Heart right ventricle (tissue), 16 donors: ENCODE data around the gene PURB. TPM values are rescaled to one million over a fixed set of nuclear protein-coding genes. Genes with fewer than 3 reads are reported as not detected.
"Not testable (repeated sequence)": the region's sequence is repeated elsewhere in the genome, so short reads cannot be mapped to it uniquely, and the experiment has no call there.

ENCODE experiments used
- ATAC-seq, 8 donors: fragments of 200-7000 bp; cut with Tn5 transposase; one replicate each; pipeline ENCODE4 v1.9.1; 2020; ENCODE audit warnings: mild to moderate bottlenecking in 8 of 8, moderate library complexity in 8 of 8, moderate number of reproducible peaks in 1 of 8
- DNase-seq, 2 donors: peaks; one replicate each; pipeline ENCODE4 v3.0.0-alpha.2; 2020
- H3K27ac ChIP-seq, 10 donors: fragments of 200-600 bp; sonication (generic) in 2 of 10; one replicate each; pipeline versions ENCODE4 v1.5.0 to v1.8.0; 2020 to 2022; ENCODE audit warnings: mild to moderate bottlenecking in 3 of 10
- H3K27me3 ChIP-seq, 7 donors: fragments of 200-600 bp; one replicate each; pipeline ENCODE4 v1.8.0; 2021 to 2022; ENCODE audit warnings: mild to moderate bottlenecking in 2 of 7
- H3K36me3 ChIP-seq, 9 donors: fragments of 200-600 bp; sonication (generic) in 1 of 9; one replicate each; pipeline versions ENCODE4 v1.5.0 to v1.8.0; 2020 to 2022; ENCODE audit warnings: mild to moderate bottlenecking in 2 of 9
- H3K4me1 ChIP-seq, 9 donors: fragments of 200-600 bp; sonication (generic) in 1 of 9; one replicate each; pipeline versions ENCODE4 v1.5.0 to v1.8.0; 2020 to 2022; ENCODE audit warnings: mild to moderate bottlenecking in 4 of 9
- H3K4me3 ChIP-seq, 10 donors: fragments of 200-600 bp; sonication (generic) in 2 of 10; one replicate each; pipeline versions ENCODE4 v1.5.0 to v1.8.0; 2020 to 2022; ENCODE audit warnings: mild to moderate bottlenecking in 7 of 10, moderate library complexity in 2 of 10
- H3K9me3 ChIP-seq, 11 donors: fragments of 200-600 bp in 10 of 11; sonication (generic) in 2 of 11; one replicate each; pipeline versions ENCODE4 v1.5.0 to v1.8.0; 2013 to 2022; ENCODE audit warnings: mild to moderate bottlenecking in 2 of 11, control low read depth in 1 of 11, moderate library complexity in 1 of 11
- CTCF ChIP-seq, 9 donors: fragments of 200-600 bp; sonication (generic) in 2 of 9; IDR thresholded peaks; one replicate each; pipeline versions ENCODE4 v1.5.0 to v1.8.0; 2021 to 2022; ENCODE audit warnings: antibody characterized with exemption in 9 of 9, mild to moderate bottlenecking in 5 of 9, moderate library complexity in 1 of 9
- WGBS, 2 donors: extraction: QIAGEN DNeasy Blood & Tissue Kit; methylation state at CpG; one replicate each; pipeline ENCODE4 v1.1.7; 2013; ENCODE audit warnings: inconsistent platforms in 1 of 2; 5-methylcytosine and 5-hydroxymethylcytosine counted together
- intact Hi-C, 10 donors: fragments of 100-400 bp; cut with DNase I; formaldehyde crosslinking; loops; one replicate each; pipeline versions ENCODE4 v1.11.1 to v1.14.2; 2022
- long read RNA-seq, 3 donors: library from polyadenylated mRNA; unstranded; transcript quantifications; one replicate each; pipeline ENCODE4 v2.0.0, GENCODE V29; 2020 to 2021
- polyA plus RNA-seq, 2 donors: library from polyadenylated mRNA; stranded (reverse); fragments of 200-250 nt; gene quantifications; one replicate each; pipeline ENCODE4 v1.2.3, GENCODE V29; 2013
- total RNA-seq, 10 donors: library from RNA; stranded (reverse); fragmentation: NEBNext Ultra II Directional in 3 of 10; extraction: Animal tissue kit (Norgen Biotek cat#: 25700) in 3 of 10; gene quantifications; one replicate each; pipeline versions ENCODE4 v1.2.1 to v1.2.4, GENCODE V29; 2021 to 2023
- donor health status: Arrhythmogenic right ventricular cardiomyopathy.
- donor health status: ischemic (EF 13 %, LVEDD 7.1; RV severe dilation, severe dysfunction).
- donor health status: healthy with polysubstance abuse.
- donor health status: DM: no; HTN: yes; CAD: no.
- donor health status: DM: no; HTN: no; CAD: no.
- donor health status: ischemic (EF 25% LVEDD 6.9; RV normal size, moderate dysfunction).
- donor health status: ischemic (EF 25% LVEDD 5.7; RV mildly dilated, moderate dysfunction).
- donor health status: healthy.
- donor health status: DM: yes; HTN: yes; CAD: no.
- donor health status: Ischemic cardiomyopathy.
- donor health status: ischemic (EF 35%, LVEDD 5.7; RV mildly dilated, moderate dysfunction).
- donor health status: nonischemic (EF 11% LVEDD 7.7; RV severe dilation, severe dysfunction).
- donor health status: DM: yes; HTN: yes; CAD: no.
- donor health status: PGD.
- donor health status: ischemic (EF 29% LVEDD 5.4; RV normal size, mild dysfunction).
- donor health status: nonischemic (EF 23%, LVEDD 6.1; RV moderate dilation, normal function).

Gene PURB
- total RNA-seq (10 to 100 TPM; 12.7 to 18.7 (median 16.7) TPM), polyA plus RNA-seq (1 to 10 TPM; 6.6 to 7.7 TPM)
- long read RNA-seq, donor 1, full-length matches to known transcripts = 40 of 41 reads
- long read RNA-seq, donor 1, partial matches to known transcripts = 0 of 41 reads
- long read RNA-seq, donor 1, other reads (novel, unspliced or antisense) = 1 of 41 reads
- long read RNA-seq, donor 2, full-length matches to known transcripts = 30 of 30 reads
- long read RNA-seq, donor 2, partial matches to known transcripts = 0 of 30 reads
- long read RNA-seq, donor 2, other reads (novel, unspliced or antisense) = 0 of 30 reads
- long read RNA-seq, donor 3, full-length matches to known transcripts = 7 of 7 reads
- long read RNA-seq, donor 3, partial matches to known transcripts = 0 of 7 reads
- long read RNA-seq, donor 3, other reads (novel, unspliced or antisense) = 0 of 7 reads

GRCh38 chr7:44885394-44886317 is at the start of gene PURB:
Gene PURB (minus strand): TSS chr7:44885530. CDS start chr7:44885348, 182 bp downstream.
- peaks cover 0 to 24% (median 0%) of the 10 kb centered on the region in 9 donors for H3K36me3 ChIP-seq
- TF ChIP-seq CTCF (IDR thresholded peaks at IDR 0.05) = no peak
- H3K9me3 ChIP-seq = no peaks in the 10 kb centered on the region
- peak within 1 kb of the TSS; percentile 80 to 98 (median 97) for H3K27ac ChIP-seq
- WGBS, 2 donors = 1 to 2% methylated on average over 47 to 72 of the region's 72 CpGs
- peak within 1 kb of the TSS; percentile 63 to 97 (median 90) for H3K4me3 ChIP-seq
- peaks cover 9 to 53% (median 45%) of the 10 kb centered on the region in 9 donors for H3K4me1 ChIP-seq
- DNase-seq (peak; percentile 93 to 96), ATAC-seq (peak; percentile 97 to 99 (median 98))
- no peaks in the 10 kb centered on the region for H3K27me3 ChIP-seq
- intact Hi-C loops = loop anchor here in 4 of 10 donors (2.0 to 10.0 kb wide), 5 partner anchors 33 to 229 kb away; partner anchors contain the start of genes H2AZ2 (in 1 of the 4) and TBRG4 (in 1 of the 4)

GRCh38 chr7:44935016-44935415 is 49.7 kb upstream of the PURB start:
- no peaks in the 10 kb centered on the region for H3K36me3 ChIP-seq
- no peaks in the 10 kb centered on the region for H3K4me1 ChIP-seq
- intact Hi-C loops = no loop called here
- TF ChIP-seq CTCF (IDR thresholded peaks at IDR 0.05) = no peak
- no peak overlapping the region for H3K4me3 ChIP-seq
- H3K27me3 ChIP-seq = peaks cover 0 to 4% (median 0%) of the 10 kb centered on the region in 7 donors
- WGBS, 2 donors = 14 to 18% methylated on average over 1 of the region's 1 CpG
- ATAC-seq = no peak
- H3K27ac ChIP-seq = no peak overlapping the region
- peaks cover 0 to 7% (median 0%) of the 10 kb centered on the region in 11 donors for H3K9me3 ChIP-seq
- DNase-seq = no peak

- 71 to 77% methylated on average over 5 of the region's 5 CpGs for WGBS, 2 donors
- H3K36me3 ChIP-seq, H3K4me3 ChIP-seq, ATAC-seq, H3K4me1 ChIP-seq, DNase-seq, H3K27me3 ChIP-seq, H3K27ac ChIP-seq: not testable (repeated sequence)
- intact Hi-C loops = loop anchor here in 1 of 10 donors (1.0 kb wide), 1 partner anchor 8 kb away; no protein-coding TSS in a partner anchor
- peaks cover 0 to 11% (median 0%) of the 10 kb centered on the region in 11 donors for H3K9me3 ChIP-seq
These were observed 49.2 kb upstream of the PURB start for GRCh38 chr7:44934510-44934909.

- H3K27me3 ChIP-seq = peaks cover 0 to 16% (median 4%) of the 10 kb centered on the region in 7 donors
- 88 to 91% methylated on average over 6 of the region's 6 CpGs for WGBS, 2 donors
- DNase-seq (no peak), ATAC-seq (no peak)
- H3K4me3 ChIP-seq = no peak overlapping the region
- intact Hi-C loops = no loop called here
- peaks cover 0 to 11% (median 0%) of the 10 kb centered on the region in 11 donors for H3K9me3 ChIP-seq
- H3K36me3 ChIP-seq = no peaks in the 10 kb centered on the region
- no peaks in the 10 kb centered on the region for H3K4me1 ChIP-seq
- no peak for TF ChIP-seq CTCF (IDR thresholded peaks at IDR 0.05)
- no peak overlapping the region for H3K27ac ChIP-seq
These were observed 45.6 kb upstream of the PURB start for GRCh38 chr7:44930921-44931320.
